ENCODE results near the gene C9orf50.
A peak's percentile ranks its signal among the peaks of the same experiment; 100 is the strongest.

The C9orf50 gene

GRCh38 chr9:129623331-129623730, 2.4 kb upstream of the C9orf50 start:
- Histone ChIP-seq H3K36me3 (ENCODE audit: insufficient read depth, low read length) (no peaks in the 10 kb centered on the region), H3K27me3 (ENCODE audit: insufficient read depth, low read length) (peaks cover 9% of the 10 kb centered on the region), H3K4me3 (ENCODE audit: low read length) (no peak overlapping the region), H3K4me1 (ENCODE audit: insufficient read depth, low read length) (peaks cover 20% of the 10 kb centered on the region), H2AFZ (ENCODE audit: low read depth, low read length) (no peak overlapping the region), H3K9me3 (ENCODE audit: low read length) (no peaks in the 10 kb centered on the region)

GRCh38 chr9:129619787-129620668, 873 bp downstream of the C9orf50 start:
- Histone ChIP-seq H3K27me3 (ENCODE audit: insufficient read depth, low read length) (peaks cover 9% of the 10 kb centered on the region), H2AFZ (ENCODE audit: low read depth, low read length) (no peak overlapping the region)

GRCh38 chr9:129617167-129617566, 3.7 kb downstream of the C9orf50 start:
- H3K4me3 ChIP-seq (ENCODE audit: low read length) = no peak overlapping the region

More at GRCh38 chr9:129619787-129620668, 873 bp downstream of the C9orf50 start:
- H3K4me1 ChIP-seq (ENCODE audit: insufficient read depth, low read length) = no peaks in the 10 kb centered on the region
- H3K4me3 ChIP-seq (ENCODE audit: low read length) = peak overlapping the region; percentile 6
- H3K36me3 ChIP-seq (ENCODE audit: insufficient read depth, low read length) = no peaks in the 10 kb centered on the region
- no peaks in the 10 kb centered on the region for H3K9me3 ChIP-seq (ENCODE audit: low read length)

GRCh38 chr9:129615407-129616285, 5.3 kb downstream of the C9orf50 start:
- Histone ChIP-seq H3K4me3 (ENCODE audit: low read length) (no peak overlapping the region), H3K27me3 (ENCODE audit: insufficient read depth, low read length) (peaks cover 5% of the 10 kb centered on the region), H3K9me3 (ENCODE audit: low read length) (no peaks in the 10 kb centered on the region), H3K36me3 (ENCODE audit: insufficient read depth, low read length) (no peaks in the 10 kb centered on the region), H2AFZ (ENCODE audit: low read depth, low read length) (no peak overlapping the region), H3K4me1 (ENCODE audit: insufficient read depth, low read length) (peaks cover 12% of the 10 kb centered on the region)

More at GRCh38 chr9:129617167-129617566, 3.7 kb downstream of the C9orf50 start:
- Histone ChIP-seq H2AFZ (ENCODE audit: low read depth, low read length) (no peak overlapping the region), H3K27me3 (ENCODE audit: insufficient read depth, low read length) (peaks cover 9% of the 10 kb centered on the region), H3K4me1 (ENCODE audit: insufficient read depth, low read length) (peaks cover 10% of the 10 kb centered on the region), H3K36me3 (ENCODE audit: insufficient read depth, low read length) (no peaks in the 10 kb centered on the region), H3K9me3 (ENCODE audit: low read length) (no peaks in the 10 kb centered on the region)

- no peak overlapping the region for H3K4me3 ChIP-seq (ENCODE audit: low read length)
- no peak overlapping the region for H2AFZ ChIP-seq (ENCODE audit: low read depth, low read length)
- no peaks in the 10 kb centered on the region for H3K9me3 ChIP-seq (ENCODE audit: low read length)
- peaks cover 13% of the 10 kb centered on the region for H3K4me1 ChIP-seq (ENCODE audit: insufficient read depth, low read length)
- H3K36me3 ChIP-seq (ENCODE audit: insufficient read depth, low read length) = no peaks in the 10 kb centered on the region
- H3K27me3 ChIP-seq (ENCODE audit: insufficient read depth, low read length) = peaks cover 3% of the 10 kb centered on the region
Observed at GRCh38 chr9:129614932-129615331, 6.0 kb downstream of the C9orf50 start.

- no peaks in the 10 kb centered on the region for H3K9me3 ChIP-seq (ENCODE audit: low read length)
- no peaks in the 10 kb centered on the region for H3K27me3 ChIP-seq (ENCODE audit: insufficient read depth, low read length)
- no peak overlapping the region for H3K4me3 ChIP-seq (ENCODE audit: low read length)
- H2AFZ ChIP-seq (ENCODE audit: low read depth, low read length) = no peak overlapping the region
- H3K4me1 ChIP-seq (ENCODE audit: insufficient read depth, low read length) = peaks cover 18% of the 10 kb centered on the region
- H3K36me3 ChIP-seq (ENCODE audit: insufficient read depth, low read length) = no peaks in the 10 kb centered on the region
Observed at GRCh38 chr9:129613520-129614175, 7.3 kb downstream of the C9orf50 start.

GRCh38 chr9:129612815-129613519, 7.9 kb downstream of the C9orf50 start:
- H3K4me1 ChIP-seq (ENCODE audit: insufficient read depth, low read length) = peaks cover 18% of the 10 kb centered on the region
- H3K9me3 ChIP-seq (ENCODE audit: low read length) = no peaks in the 10 kb centered on the region
- H2AFZ ChIP-seq (ENCODE audit: low read depth, low read length) = no peak overlapping the region
- no peaks in the 10 kb centered on the region for H3K36me3 ChIP-seq (ENCODE audit: insufficient read depth, low read length)
- no peaks in the 10 kb centered on the region for H3K27me3 ChIP-seq (ENCODE audit: insufficient read depth, low read length)
- H3K4me3 ChIP-seq (ENCODE audit: low read length) = no peak overlapping the region

GRCh38 chr9:129612123-129612522, 8.8 kb downstream of the C9orf50 start:
- Histone ChIP-seq H3K27me3 (ENCODE audit: insufficient read depth, low read length) (no peaks in the 10 kb centered on the region), H3K4me1 (ENCODE audit: insufficient read depth, low read length) (peaks cover 23% of the 10 kb centered on the region), H3K36me3 (ENCODE audit: insufficient read depth, low read length) (no peaks in the 10 kb centered on the region), H2AFZ (ENCODE audit: low read depth, low read length) (no peak overlapping the region), H3K9me3 (ENCODE audit: low read length) (no peaks in the 10 kb centered on the region), H3K4me3 (ENCODE audit: low read length) (no peak overlapping the region)

- H3K4me3 ChIP-seq (ENCODE audit: low read length) = no peak overlapping the region
- H3K36me3 ChIP-seq (ENCODE audit: insufficient read depth, low read length) = no peaks in the 10 kb centered on the region
- no peak overlapping the region for H2AFZ ChIP-seq (ENCODE audit: low read depth, low read length)
- peaks cover 23% of the 10 kb centered on the region for H3K4me1 ChIP-seq (ENCODE audit: insufficient read depth, low read length)
- H3K27me3 ChIP-seq (ENCODE audit: insufficient read depth, low read length) = no peaks in the 10 kb centered on the region
- H3K9me3 ChIP-seq (ENCODE audit: low read length) = no peaks in the 10 kb centered on the region
Observed at GRCh38 chr9:129611307-129611800, 9.5 kb downstream of the C9orf50 start.

- Histone ChIP-seq H3K9me3 (ENCODE audit: low read length) (no peaks in the 10 kb centered on the region), H3K36me3 (ENCODE audit: insufficient read depth, low read length) (no peaks in the 10 kb centered on the region), H3K4me3 (ENCODE audit: low read length) (peak overlapping the region; percentile 38), H3K4me1 (ENCODE audit: insufficient read depth, low read length) (peaks cover 23% of the 10 kb centered on the region), H3K27me3 (ENCODE audit: insufficient read depth, low read length) (no peaks in the 10 kb centered on the region), H2AFZ (ENCODE audit: low read depth, low read length) (peak overlapping the region; percentile 46)
Observed at GRCh38 chr9:129610473-129611306, 10.2 kb downstream of the C9orf50 start.

GRCh38 chr9:129610213-129610472, 10.8 kb downstream of the C9orf50 start:
- no peaks in the 10 kb centered on the region for H3K36me3 ChIP-seq (ENCODE audit: insufficient read depth, low read length)
- H3K4me3 ChIP-seq (ENCODE audit: low read length) = peak overlapping the region; percentile 38
- H3K4me1 ChIP-seq (ENCODE audit: insufficient read depth, low read length) = peaks cover 23% of the 10 kb centered on the region
- H2AFZ ChIP-seq (ENCODE audit: low read depth, low read length) = peak overlapping the region; percentile 46
- H3K27me3 ChIP-seq (ENCODE audit: insufficient read depth, low read length) = no peaks in the 10 kb centered on the region
- H3K9me3 ChIP-seq (ENCODE audit: low read length) = no peaks in the 10 kb centered on the region
